Keratinocyte (primary cell): Measurements from ENCODE around the gene RNF148. TPM values are rescaled to one million over a fixed set of nuclear protein-coding genes. Genes with fewer than 3 reads are reported as not detected.

Experiments
- DNase-seq: peaks from one replicate; pipeline ENCODE4 v3.0.0-alpha.2; 2011; ENCODE audit warnings: low read depth, missing footprints, low spot score
- FAIRE-seq: peaks from 2 replicates; lab custom pipeline; 2011; peaks lifted over from hg19 to GRCh38; lab: Jason Lieb, UNC
- H2AFZ ChIP-seq: 2 replicates; pipeline ENCODE4 v1.6.0; 2012; ENCODE audit warnings: low read length, control low read depth, inconsistent platforms; ENCODE audit not compliant: control insufficient read depth
- H3K27ac ChIP-seq: 2 replicates; pipeline ENCODE4 v1.5.1; 2011; ENCODE audit warnings: low read length; ENCODE audit not compliant: control insufficient read depth, insufficient read depth
- H3K27me3 ChIP-seq: 3 replicates; pipeline ENCODE4 v1.6.0; 2011; ENCODE audit warnings: low read length; ENCODE audit not compliant: control insufficient read depth, insufficient read depth; ENCODE audit errors: extremely low read depth
- H3K36me3 ChIP-seq, 2 experiments: 2 replicates in 1 of 2; 3 replicates in 1 of 2; pipeline ENCODE4 v1.5.1; 2011; ENCODE audit warnings: low read length in 2 of 2, mild to moderate bottlenecking in 1 of 2; ENCODE audit not compliant: control insufficient read depth in 2 of 2, insufficient read depth in 2 of 2; ENCODE audit errors: extremely low read depth in 1 of 2
- H3K4me1 ChIP-seq: 3 replicates; pipeline ENCODE4 v1.5.1; 2011; ENCODE audit warnings: low read length; ENCODE audit not compliant: control insufficient read depth, insufficient read depth; ENCODE audit errors: extremely low read depth
- H3K4me2 ChIP-seq: 3 replicates; pipeline ENCODE4 v1.6.0; 2011; ENCODE audit warnings: low read depth, low read length; ENCODE audit not compliant: control insufficient read depth, insufficient read depth; ENCODE audit errors: extremely low read depth
- H3K4me3 ChIP-seq, 3 experiments: fragments of 200-600 bp in 1 of 3; sonication (generic) in 1 of 3; 2 replicates in 2 of 3; 3 replicates in 1 of 3; pipeline ENCODE4 v1.5.1; 2011 to 2016; ENCODE audit warnings: low read length in 3 of 3, mild to moderate bottlenecking in 3 of 3, control low read depth in 2 of 3, inconsistent platforms in 1 of 3, low read depth in 1 of 3, mixed read lengths in 1 of 3, mixed run types in 1 of 3, moderate library complexity in 1 of 3; ENCODE audit not compliant: control insufficient read depth in 2 of 3, insufficient read depth in 2 of 3; ENCODE audit errors: extremely low read depth in 1 of 3
- H3K79me2 ChIP-seq: 2 replicates; pipeline ENCODE4 v1.6.0; 2012; ENCODE audit warnings: low read length; ENCODE audit not compliant: control insufficient read depth, insufficient read depth
- H3K9ac ChIP-seq: 3 replicates; pipeline ENCODE4 v1.6.0; 2011; ENCODE audit warnings: low read length; ENCODE audit not compliant: control insufficient read depth, insufficient read depth; ENCODE audit errors: extremely low read depth
- H3K9me1 ChIP-seq: 3 replicates; pipeline ENCODE4 v1.6.0; 2011; ENCODE audit warnings: low read length; ENCODE audit not compliant: control insufficient read depth, insufficient read depth; ENCODE audit errors: extremely low read depth
- H3K9me3 ChIP-seq: 2 replicates; pipeline ENCODE4 v1.5.1; 2012; ENCODE audit warnings: low read depth, low read length; ENCODE audit not compliant: control insufficient read depth
- H4K20me1 ChIP-seq: 3 replicates; pipeline ENCODE4 v1.6.0; 2011; ENCODE audit warnings: low read length; ENCODE audit not compliant: control insufficient read depth, insufficient read depth; ENCODE audit errors: extremely low read depth
- CTCF ChIP-seq, 3 experiments: IDR thresholded peaks in 1 of 3; conservative IDR thresholded peaks in 1 of 3; optimal IDR thresholded peaks in 1 of 3; 2 replicates in 2 of 3; 3 replicates in 1 of 3; pipeline versions ENCODE3 to v1.5.1; 2011; ENCODE audit warnings: low read length in 3 of 3, mild to moderate bottlenecking in 3 of 3, moderate library complexity in 2 of 3, control low read depth in 1 of 3, inconsistent platforms in 1 of 3; ENCODE audit not compliant: insufficient read depth in 2 of 3; ENCODE audit errors: extremely low read depth in 1 of 3
- EZH2 ChIP-seq: IDR thresholded peaks from one replicate; pipeline ENCODE4 v1.6.1; 2012; ENCODE audit warnings: inconsistent platforms, mild to moderate bottlenecking, low read length, moderate library complexity
- dilution Hi-C: fragments of 300-500 bp; cut with MboI; formaldehyde crosslinking; loops from one replicate; pipeline ENCODE4 v1.7.0; 2020; ENCODE audit warnings: low sequenced_read_pairs; ENCODE audit not compliant: extremely low pct_ligation_motif_present
- polyA plus RNA-seq, 5 experiments: library from polyadenylated mRNA; depleted of rRNA in 3 of 5; stranded (reverse) in 3 of 5; stranded (forward) in 1 of 5; unstranded in 1 of 5; fragments of >200 nt; gene quantifications; 1 replicate in 1 of 5; 2 replicates in 3 of 5; 3 replicates in 1 of 5; pipeline versions ENCODE4 v1.2.1 to v1.2.3, GENCODE V29; 2011 to 2012; ENCODE audit warnings: missing spikeins in 2 of 5, low read depth in 1 of 5, low replicate concordance in 1 of 5

The RNF148 gene
- polyA plus RNA-seq, 1 donor (not counting 4 experiments of a cell fraction or from before 2014, with no cell fraction given), result not detected

GRCh38 chr7:122736183-122736582, 33.5 kb upstream of the RNF148 start:
- Histone ChIP-seq H3K9ac (no peak overlapping the region), H4K20me1 (no peaks in the 10 kb centered on the region), H3K4me1 (no peaks in the 10 kb centered on the region), H3K4me3 (no peak overlapping the region), H3K27ac (no peak overlapping the region), H3K4me2 (no peak overlapping the region), H3K36me3 (no peaks in the 10 kb centered on the region), H3K79me2 (no peaks in the 10 kb centered on the region), H3K9me3 (no peaks in the 10 kb centered on the region), H3K9me1 (no peaks in the 10 kb centered on the region), H2AFZ (no peak overlapping the region), H3K27me3 (no peaks in the 10 kb centered on the region)
- TF ChIP-seq CTCF (optimal IDR thresholded peaks at IDR 0.05 in 1 of 3, IDR thresholded peaks at IDR 0.05 in 1 of 3, conservative IDR thresholded peaks at IDR 0.05 in 1 of 3; ENCODE audit: extremely low read depth in 1 of 3, insufficient read depth in 2 of 3, low read length in 3 of 3) (no peak), EZH2 (no peak)
- DNase-seq (no peak), FAIRE-seq (no peak)
- dilution Hi-C loops, result no loop called here

DNA sequence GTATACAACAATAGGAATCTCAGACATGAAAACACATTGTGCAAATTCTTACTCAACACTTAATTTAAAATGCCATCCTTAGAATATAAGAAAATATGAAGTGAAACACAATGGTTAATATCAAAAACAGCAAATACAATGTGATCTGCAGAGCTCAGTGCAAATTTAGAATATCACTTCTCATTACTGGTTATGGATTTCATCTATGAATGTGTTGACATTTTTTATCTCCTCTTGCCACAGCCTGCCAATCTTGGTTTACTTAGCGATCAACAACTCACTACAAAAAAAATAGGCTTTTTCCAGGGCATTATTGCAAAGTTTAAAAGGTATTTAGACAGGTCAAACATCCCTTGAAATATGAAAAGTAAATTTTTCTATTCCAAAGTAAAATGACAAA, 25.0 kb upstream of the RNF148 start:
- no peak for DNase-seq
- dilution Hi-C loops, result no loop called here
- Histone ChIP-seq H3K4me2 (no peak overlapping the region), H3K36me3 (no peaks in the 10 kb centered on the region), H2AFZ (no peak overlapping the region), H3K9me1 (no peaks in the 10 kb centered on the region), H3K4me1 (no peaks in the 10 kb centered on the region), H3K9ac (no peak overlapping the region), H3K27ac (no peak overlapping the region), H3K4me3 (no peak overlapping the region), H3K9me3 (no peaks in the 10 kb centered on the region), H4K20me1 (no peaks in the 10 kb centered on the region), H3K27me3 (no peaks in the 10 kb centered on the region), H3K79me2 (no peaks in the 10 kb centered on the region)
- TF ChIP-seq EZH2, result no peak
- TF ChIP-seq CTCF (optimal IDR thresholded peaks at IDR 0.05 in 1 of 3, IDR thresholded peaks at IDR 0.05 in 1 of 3, conservative IDR thresholded peaks at IDR 0.05 in 1 of 3; ENCODE audit: extremely low read depth in 1 of 3, insufficient read depth in 2 of 3, low read length in 3 of 3), result no peak
- FAIRE-seq, result no peak
